HepG2 (cell line): ENCODE data around the gene EIF6. TPM values are rescaled to one million over a fixed set of nuclear protein-coding genes. Genes with fewer than 3 reads are reported as not detected.

Source experiments
- AKAP8 ChIP-seq: sonication (generic); formaldehyde crosslinking; IDR thresholded peaks from 2 replicates; pipeline ENCODE4 v1.5.1; 2020; ENCODE audit warnings: mild to moderate bottlenecking, missing genetic modification reagents
- CCAR2 ChIP-seq: fragments of 200-400 bp; formaldehyde crosslinking; optimal IDR thresholded peaks from 2 replicates; pipeline ENCODE3; 2018; ENCODE audit warnings: low read depth, mild to moderate bottlenecking, low read length, moderate library complexity
- CREM ChIP-seq, 2 experiments: sonication (generic) in 1 of 2; formaldehyde crosslinking in 1 of 2; IDR thresholded peaks; 2 replicates each; pipeline versions ENCODE4 v1.4.0 to v1.6.1; 2016 to 2020; ENCODE audit warnings: antibody characterized with exemption in 1 of 2, mild to moderate bottlenecking in 1 of 2, missing genetic modification reagents in 1 of 2
- DNMT1 ChIP-seq: sonication (generic); formaldehyde crosslinking; IDR thresholded peaks from 2 replicates; pipeline ENCODE4 v1.5.1; 2020; ENCODE audit warnings: mild to moderate bottlenecking, missing genetic modification reagents
- IKZF1 ChIP-seq: fragments of 450-650 bp; IDR thresholded peaks from 2 replicates; pipeline ENCODE4 v1.7.1; 2016
- POGZ ChIP-seq: sonication (generic); formaldehyde crosslinking; IDR thresholded peaks from 2 replicates; pipeline ENCODE4 v1.4.0; 2020; ENCODE audit warnings: mild to moderate bottlenecking, missing genetic modification reagents
- RBM22 ChIP-seq: fragments of 200-400 bp; formaldehyde crosslinking; optimal IDR thresholded peaks from 2 replicates; pipeline ENCODE3; 2017; ENCODE audit warnings: mild to moderate bottlenecking, low read length, moderate library complexity
- RXRB ChIP-seq: IDR thresholded peaks from 2 replicates; pipeline ENCODE4 v1.6.1; 2016; ENCODE audit warnings: borderline replicate concordance, missing genetic modification reagents, missing compliant biosample characterization
- SMAD1 ChIP-seq: sonication (generic); formaldehyde crosslinking; IDR thresholded peaks from 2 replicates; pipeline ENCODE4 v1.4.0; 2020; ENCODE audit warnings: missing genetic modification reagents, low read depth, mild to moderate bottlenecking, borderline replicate concordance
- SRSF9 ChIP-seq: fragments of 200-400 bp; formaldehyde crosslinking; IDR thresholded peaks from 2 replicates; pipeline ENCODE4 v1.6.1; 2018; ENCODE audit warnings: borderline replicate concordance, mild to moderate bottlenecking, low read depth, low read length; ENCODE audit not compliant: insufficient read depth, poor library complexity, severe bottlenecking
- STAG1 ChIP-seq: sonication (generic); formaldehyde crosslinking; IDR thresholded peaks from 2 replicates; pipeline ENCODE4 v1.4.0; 2020; ENCODE audit warnings: missing genetic modification reagents
- ZKSCAN5 ChIP-seq: sonication (generic); formaldehyde crosslinking; IDR thresholded peaks from 2 replicates; pipeline ENCODE4 v1.5.1; 2020; ENCODE audit warnings: mild to moderate bottlenecking, missing genetic modification reagents
- ZNF33B ChIP-seq: sonication (generic); formaldehyde crosslinking; IDR thresholded peaks from 2 replicates; pipeline ENCODE4 v1.5.1; 2020; ENCODE audit warnings: mild to moderate bottlenecking, missing genetic modification reagents
- ZNF354B ChIP-seq: sonication (generic); formaldehyde crosslinking; IDR thresholded peaks from 2 replicates; pipeline ENCODE4 v1.8.0; 2022; ENCODE audit warnings: mild to moderate bottlenecking, missing genetic modification reagents
- ZNF713 ChIP-seq: sonication (generic); formaldehyde crosslinking; IDR thresholded peaks from 2 replicates; pipeline ENCODE4 v1.4.0; 2020; ENCODE audit warnings: mild to moderate bottlenecking, missing genetic modification reagents
- ZNF776 ChIP-seq: sonication (generic); formaldehyde crosslinking; IDR thresholded peaks from 2 replicates; pipeline ENCODE4 v1.4.0; 2020; ENCODE audit warnings: mild to moderate bottlenecking, missing genetic modification reagents
- polyA plus RNA-seq, 8 experiments: library from polyadenylated mRNA; depleted of rRNA in 3 of 8; stranded (reverse) in 7 of 8; unstranded in 1 of 8; fragments of >200 nt; fragmentation: Illumina TruSeq in 4 of 8; extraction: Trizol in 4 of 8; gene quantifications; 2 replicates each; pipeline versions ENCODE4 v1.2.1 to v1.2.3, GENCODE V29; 2011 to 2016; ENCODE audit warnings: low read depth in 4 of 8, missing spikeins in 1 of 8, mixed read lengths in 1 of 8; ENCODE audit not compliant: insufficient read depth in 1 of 8
- total RNA-seq, 5 experiments: library from RNA; depleted of rRNA; stranded (reverse); fragments of >200 nt; fragmentation: Illumina TruSeq; extraction: Trizol; gene quantifications; 2 replicates each; pipeline ENCODE4 v1.2.3, GENCODE V29; 2016; ENCODE audit warnings: low read depth in 1 of 5
- TF ChIP-seq, protein P1 (sequence below): sonication (generic); formaldehyde crosslinking; IDR thresholded peaks from 2 replicates; pipeline ENCODE4 v1.9.0; 2022; ENCODE audit warnings: low read depth, missing genetic modification reagents
- TF ChIP-seq, protein P2 (sequence below): sonication (generic); formaldehyde crosslinking; IDR thresholded peaks from 2 replicates; pipeline ENCODE4 v1.4.0; 2020; ENCODE audit warnings: missing genetic modification reagents
- TF ChIP-seq, protein P3 (sequence below): sonication (generic); formaldehyde crosslinking; IDR thresholded peaks from 2 replicates; pipeline ENCODE4 v1.8.0; 2022; ENCODE audit warnings: missing genetic modification reagents, low read depth, mild to moderate bottlenecking, borderline replicate concordance
- TF ChIP-seq, protein P4 (sequence below): IDR thresholded peaks from 2 replicates; pipeline ENCODE4 v1.6.1; 2012; ENCODE audit warnings: low read length, improper control_type of control experiment

The EIF6 gene
- total and polyA plus RNA-seq, 2 of the 13 experiments (the other 11 are each of a cell fraction or from before 2014, with no cell fraction given) = 462 to 466 TPM

DNA sequence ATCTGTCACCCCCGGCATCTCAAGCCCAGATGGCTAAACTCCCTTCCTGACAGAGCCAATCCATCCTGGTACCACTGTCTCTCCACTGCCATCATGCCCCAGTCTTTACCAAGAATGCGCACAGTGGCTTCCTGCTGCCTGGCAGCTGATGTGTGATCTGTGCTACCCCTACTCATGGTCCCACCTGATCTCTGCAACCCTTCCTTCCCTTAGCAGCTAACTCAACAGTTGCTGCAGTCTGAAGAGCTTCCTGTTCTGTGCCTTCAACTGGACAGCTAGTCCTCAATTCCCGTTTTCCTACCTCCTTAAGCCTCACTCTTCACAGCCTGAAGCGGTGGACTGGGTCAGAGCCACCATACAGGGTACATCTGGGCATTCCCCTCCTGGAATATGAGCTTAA, 15.2 kb upstream of the EIF6 start (continued):
- TF ChIP-seq, protein P1, sequence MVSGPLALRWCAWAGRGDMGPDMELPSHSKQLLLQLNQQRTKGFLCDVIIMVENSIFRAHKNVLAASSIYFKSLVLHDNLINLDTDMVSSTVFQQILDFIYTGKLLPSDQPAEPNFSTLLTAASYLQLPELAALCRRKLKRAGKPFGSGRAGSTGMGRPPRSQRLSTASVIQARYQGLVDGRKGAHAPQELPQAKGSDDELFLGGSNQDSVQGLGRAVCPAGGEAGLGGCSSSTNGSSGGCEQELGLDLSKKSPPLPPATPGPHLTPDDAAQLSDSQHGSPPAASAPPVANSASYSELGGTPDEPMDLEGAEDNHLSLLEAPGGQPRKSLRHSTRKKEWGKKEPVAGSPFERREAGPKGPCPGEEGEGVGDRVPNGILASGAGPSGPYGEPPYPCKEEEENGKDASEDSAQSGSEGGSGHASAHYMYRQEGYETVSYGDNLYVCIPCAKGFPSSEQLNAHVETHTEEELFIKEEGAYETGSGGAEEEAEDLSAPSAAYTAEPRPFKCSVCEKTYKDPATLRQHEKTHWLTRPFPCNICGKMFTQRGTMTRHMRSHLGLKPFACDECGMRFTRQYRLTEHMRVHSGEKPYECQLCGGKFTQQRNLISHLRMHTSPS (CRISPR knock-in tag) = no peak
- TF ChIP-seq DNMT1 (CRISPR knock-in tag) = no peak
- no peak for TF ChIP-seq POGZ (CRISPR knock-in tag)
- no peak for TF ChIP-seq ZNF713 (CRISPR knock-in tag)
- TF ChIP-seq AKAP8 (CRISPR knock-in tag) = no peak
- TF ChIP-seq RBM22 = peak; percentile 67
- TF ChIP-seq, protein P2, sequence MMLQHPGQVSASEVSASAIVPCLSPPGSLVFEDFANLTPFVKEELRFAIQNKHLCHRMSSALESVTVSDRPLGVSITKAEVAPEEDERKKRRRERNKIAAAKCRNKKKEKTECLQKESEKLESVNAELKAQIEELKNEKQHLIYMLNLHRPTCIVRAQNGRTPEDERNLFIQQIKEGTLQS = no peak
- TF ChIP-seq ZNF776 = 0 out of 2 replicates have a peak, but pooled peaks have one; percentile 0
- TF ChIP-seq SMAD1 = no peak
- TF ChIP-seq, protein P3, sequence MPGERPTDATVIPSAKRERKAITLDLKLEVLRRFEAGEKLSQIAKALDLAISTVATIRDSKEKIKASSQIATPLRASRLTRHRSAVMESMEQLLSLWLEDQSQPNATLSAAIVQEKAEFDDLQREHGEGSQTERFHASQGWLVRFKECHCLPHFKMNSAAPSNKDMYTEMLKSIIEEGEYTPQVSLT = no peak
- TF ChIP-seq SRSF9 = no peak
- no peak for TF ChIP-seq ZNF354B (CRISPR knock-in tag)
- no peak for TF ChIP-seq IKZF1
- no peak for TF ChIP-seq RXRB (CRISPR knock-in tag)
- TF ChIP-seq CCAR2 = no peak
- TF ChIP-seq STAG1 = no peak
- TF ChIP-seq ZNF33B (CRISPR knock-in tag) = no peak
- no peak for TF ChIP-seq CREM (IDR thresholded peaks at IDR 0.05)
- TF ChIP-seq CREM (CRISPR knock-in tag; IDR thresholded peaks at IDR 0.05) = no peak
- TF ChIP-seq ZKSCAN5 (CRISPR knock-in tag) = no peak
- TF ChIP-seq, protein P4, sequence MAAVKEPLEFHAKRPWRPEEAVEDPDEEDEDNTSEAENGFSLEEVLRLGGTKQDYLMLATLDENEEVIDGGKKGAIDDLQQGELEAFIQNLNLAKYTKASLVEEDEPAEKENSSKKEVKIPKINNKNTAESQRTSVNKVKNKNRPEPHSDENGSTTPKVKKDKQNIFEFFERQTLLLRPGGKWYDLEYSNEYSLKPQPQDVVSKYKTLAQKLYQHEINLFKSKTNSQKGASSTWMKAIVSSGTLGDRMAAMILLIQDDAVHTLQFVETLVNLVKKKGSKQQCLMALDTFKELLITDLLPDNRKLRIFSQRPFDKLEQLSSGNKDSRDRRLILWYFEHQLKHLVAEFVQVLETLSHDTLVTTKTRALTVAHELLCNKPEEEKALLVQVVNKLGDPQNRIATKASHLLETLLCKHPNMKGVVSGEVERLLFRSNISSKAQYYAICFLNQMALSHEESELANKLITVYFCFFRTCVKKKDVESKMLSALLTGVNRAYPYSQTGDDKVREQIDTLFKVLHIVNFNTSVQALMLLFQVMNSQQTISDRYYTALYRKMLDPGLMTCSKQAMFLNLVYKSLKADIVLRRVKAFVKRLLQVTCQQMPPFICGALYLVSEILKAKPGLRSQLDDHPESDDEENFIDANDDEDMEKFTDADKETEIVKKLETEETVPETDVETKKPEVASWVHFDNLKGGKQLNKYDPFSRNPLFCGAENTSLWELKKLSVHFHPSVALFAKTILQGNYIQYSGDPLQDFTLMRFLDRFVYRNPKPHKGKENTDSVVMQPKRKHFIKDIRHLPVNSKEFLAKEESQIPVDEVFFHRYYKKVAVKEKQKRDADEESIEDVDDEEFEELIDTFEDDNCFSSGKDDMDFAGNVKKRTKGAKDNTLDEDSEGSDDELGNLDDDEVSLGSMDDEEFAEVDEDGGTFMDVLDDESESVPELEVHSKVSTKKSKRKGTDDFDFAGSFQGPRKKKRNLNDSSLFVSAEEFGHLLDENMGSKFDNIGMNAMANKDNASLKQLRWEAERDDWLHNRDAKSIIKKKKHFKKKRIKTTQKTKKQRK = no peak
